Measurements from ENCODE around the gene RAB31. TPM values are rescaled to one million over a fixed set of nuclear protein-coding genes. Genes with fewer than 3 reads are reported as not detected.
A peak's percentile ranks its signal among the peaks of the same experiment; 100 is the strongest.

The RAB31 gene
- total RNA-seq, 1 experiment from 2014 or later = 6.1 TPM

GRCh38 chr18:9867071-9867594 lies 159.0 kb downstream of the RAB31 start:
- TF ChIP-seq EZH2 (IDR thresholded peaks at IDR 0.05; ENCODE audit: borderline replicate concordance, low read depth, low read length, poor library complexity, severe bottlenecking) = no peak
- TF ChIP-seq CTCF (conservative IDR thresholded peaks at IDR 0.05; ENCODE audit: low read depth, low read length) = no peak
- peaks cover 23% of the 10 kb centered on the region for H3K4me1 ChIP-seq (ENCODE audit: insufficient read depth, low read length, poor library complexity, severe bottlenecking)
- CTCF ChIA-PET = no interaction called here
- H3K4me3 ChIP-seq (ENCODE audit: low read depth, low read length, poor library complexity, severe bottlenecking) = no peak overlapping the region
- no peaks in the 10 kb centered on the region for H3K27me3 ChIP-seq (replicated peaks; ENCODE audit: insufficient read depth, low read depth, low read length, poor library complexity)
- POLR2A ChIA-PET (ENCODE audit: low non-redundant PET) = no interaction called here
- intact Hi-C loops (cut with micrococcal nuclease; ENCODE audit: unreplicated experiment) = no loop called here
- no TSS peak for BruUV-seq (replicated peaks)
- no peak overlapping the region for H3K27ac ChIP-seq (ENCODE audit: low read depth, low read length, poor library complexity, severe bottlenecking)
- H3K36me3 ChIP-seq (ENCODE audit: insufficient read depth, low read length, poor library complexity, severe bottlenecking) = no peaks in the 10 kb centered on the region
- peaks cover 15% of the 10 kb centered on the region for H3K9me3 ChIP-seq (ENCODE audit: low read depth, low read length, poor library complexity, severe bottlenecking)
- no peak for DNase-seq (ENCODE audit: low spot score)

- H3K9me3 ChIP-seq (ENCODE audit: low read depth, low read length, poor library complexity, severe bottlenecking) = peaks cover 15% of the 10 kb centered on the region
- BruUV-seq (replicated peaks) = no TSS peak
- peaks cover 23% of the 10 kb centered on the region for H3K4me1 ChIP-seq (ENCODE audit: insufficient read depth, low read length, poor library complexity, severe bottlenecking)
- H3K27me3 ChIP-seq (replicated peaks; ENCODE audit: insufficient read depth, low read depth, low read length, poor library complexity) = no peaks in the 10 kb centered on the region
- intact Hi-C loops (cut with micrococcal nuclease; ENCODE audit: unreplicated experiment) = no loop called here
- ChIA-PET POLR2A (ENCODE audit: low non-redundant PET) (no interaction called here), CTCF (no interaction called here)
- no peak overlapping the region for H3K4me3 ChIP-seq (ENCODE audit: low read depth, low read length, poor library complexity, severe bottlenecking)
- DNase-seq (ENCODE audit: low spot score) = no peak
- H3K36me3 ChIP-seq (ENCODE audit: insufficient read depth, low read length, poor library complexity, severe bottlenecking) = no peaks in the 10 kb centered on the region
- no peak for TF ChIP-seq CTCF (conservative IDR thresholded peaks at IDR 0.05; ENCODE audit: low read depth, low read length)
- TF ChIP-seq EZH2 (IDR thresholded peaks at IDR 0.05; ENCODE audit: borderline replicate concordance, low read depth, low read length, poor library complexity, severe bottlenecking) = no peak
- H3K27ac ChIP-seq (ENCODE audit: low read depth, low read length, poor library complexity, severe bottlenecking) = peak overlapping the region; percentile 72
Measured at GRCh38 chr18:9868857-9869714, 161.0 kb downstream of the RAB31 start.

- peak; percentile 52 for DNase-seq (ENCODE audit: low spot score)
- ChIA-PET POLR2A (ENCODE audit: low non-redundant PET) (no interaction called here), CTCF (no interaction called here)
- Histone ChIP-seq H3K36me3 (ENCODE audit: insufficient read depth, low read length, poor library complexity, severe bottlenecking) (no peaks in the 10 kb centered on the region), H3K27me3 (replicated peaks; ENCODE audit: insufficient read depth, low read depth, low read length, poor library complexity) (no peaks in the 10 kb centered on the region), H3K9me3 (ENCODE audit: low read depth, low read length, poor library complexity, severe bottlenecking) (peaks cover 15% of the 10 kb centered on the region), H3K27ac (ENCODE audit: low read depth, low read length, poor library complexity, severe bottlenecking) (peak overlapping the region; percentile 72), H3K4me1 (ENCODE audit: insufficient read depth, low read length, poor library complexity, severe bottlenecking) (peaks cover 23% of the 10 kb centered on the region), H3K4me3 (ENCODE audit: low read depth, low read length, poor library complexity, severe bottlenecking) (no peak overlapping the region)
- no TSS peak for BruUV-seq (replicated peaks)
- no peak for TF ChIP-seq CTCF (conservative IDR thresholded peaks at IDR 0.05; ENCODE audit: low read depth, low read length)
- no peak for TF ChIP-seq EZH2 (IDR thresholded peaks at IDR 0.05; ENCODE audit: borderline replicate concordance, low read depth, low read length, poor library complexity, severe bottlenecking)
- intact Hi-C loops (cut with micrococcal nuclease; ENCODE audit: unreplicated experiment) = no loop called here
Measured at GRCh38 chr18:9869715-9870430, 161.8 kb downstream of the RAB31 start.
